VCaP (cell line): Measurements from ENCODE around the gene DCP1B.
A peak's percentile ranks its signal among the peaks of the same experiment; 100 is the strongest.

ENCODE experiments used
- H3K27ac ChIP-seq: fragments of 450-650 bp; 2 replicates; pipeline ENCODE4 v1.5.1; 2017
- TF ChIP-seq, protein P1 (sequence below): fragments of 450-650 bp; conservative IDR thresholded peaks from 2 replicates; pipeline ENCODE4 v1.5.1; 2017; ENCODE audit warnings: mild to moderate bottlenecking, moderate library complexity

DCP1B gene

GRCh38 chr12:1933342-1934051 lies 70.8 kb downstream of the DCP1B start:
- TF ChIP-seq, protein P1, sequence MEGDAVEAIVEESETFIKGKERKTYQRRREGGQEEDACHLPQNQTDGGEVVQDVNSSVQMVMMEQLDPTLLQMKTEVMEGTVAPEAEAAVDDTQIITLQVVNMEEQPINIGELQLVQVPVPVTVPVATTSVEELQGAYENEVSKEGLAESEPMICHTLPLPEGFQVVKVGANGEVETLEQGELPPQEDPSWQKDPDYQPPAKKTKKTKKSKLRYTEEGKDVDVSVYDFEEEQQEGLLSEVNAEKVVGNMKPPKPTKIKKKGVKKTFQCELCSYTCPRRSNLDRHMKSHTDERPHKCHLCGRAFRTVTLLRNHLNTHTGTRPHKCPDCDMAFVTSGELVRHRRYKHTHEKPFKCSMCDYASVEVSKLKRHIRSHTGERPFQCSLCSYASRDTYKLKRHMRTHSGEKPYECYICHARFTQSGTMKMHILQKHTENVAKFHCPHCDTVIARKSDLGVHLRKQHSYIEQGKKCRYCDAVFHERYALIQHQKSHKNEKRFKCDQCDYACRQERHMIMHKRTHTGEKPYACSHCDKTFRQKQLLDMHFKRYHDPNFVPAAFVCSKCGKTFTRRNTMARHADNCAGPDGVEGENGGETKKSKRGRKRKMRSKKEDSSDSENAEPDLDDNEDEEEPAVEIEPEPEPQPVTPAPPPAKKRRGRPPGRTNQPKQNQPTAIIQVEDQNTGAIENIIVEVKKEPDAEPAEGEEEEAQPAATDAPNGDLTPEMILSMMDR: no peak
- H3K27ac ChIP-seq: peak overlapping the region; percentile 96

GRCh38 chr12:1932264-1932777 lies 71.9 kb downstream of the DCP1B start:
- peak overlapping the region; percentile 96 for H3K27ac ChIP-seq
- TF ChIP-seq, protein P1: no peak

DNA sequence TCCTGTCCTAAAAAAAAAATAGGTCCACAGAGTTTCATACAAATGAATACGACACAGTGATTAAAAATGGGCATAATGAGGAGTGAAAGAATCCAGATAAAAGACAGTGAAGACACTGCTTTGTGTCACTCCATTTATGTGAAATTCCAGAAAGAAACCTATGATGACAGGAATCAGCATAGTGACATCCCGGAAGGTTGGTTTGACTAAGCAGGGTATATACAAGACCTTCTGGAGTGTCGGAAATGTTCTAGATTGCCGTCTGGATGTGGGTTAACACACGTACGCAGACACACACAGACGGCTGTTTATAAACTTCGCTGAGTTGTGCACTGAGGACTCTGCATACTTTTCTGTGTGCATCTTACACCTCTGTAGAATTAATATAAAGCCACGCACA lies 72.6 kb downstream of the DCP1B start:
- peak overlapping the region; percentile 96 for H3K27ac ChIP-seq
- TF ChIP-seq, protein P1: no peak

DNA sequence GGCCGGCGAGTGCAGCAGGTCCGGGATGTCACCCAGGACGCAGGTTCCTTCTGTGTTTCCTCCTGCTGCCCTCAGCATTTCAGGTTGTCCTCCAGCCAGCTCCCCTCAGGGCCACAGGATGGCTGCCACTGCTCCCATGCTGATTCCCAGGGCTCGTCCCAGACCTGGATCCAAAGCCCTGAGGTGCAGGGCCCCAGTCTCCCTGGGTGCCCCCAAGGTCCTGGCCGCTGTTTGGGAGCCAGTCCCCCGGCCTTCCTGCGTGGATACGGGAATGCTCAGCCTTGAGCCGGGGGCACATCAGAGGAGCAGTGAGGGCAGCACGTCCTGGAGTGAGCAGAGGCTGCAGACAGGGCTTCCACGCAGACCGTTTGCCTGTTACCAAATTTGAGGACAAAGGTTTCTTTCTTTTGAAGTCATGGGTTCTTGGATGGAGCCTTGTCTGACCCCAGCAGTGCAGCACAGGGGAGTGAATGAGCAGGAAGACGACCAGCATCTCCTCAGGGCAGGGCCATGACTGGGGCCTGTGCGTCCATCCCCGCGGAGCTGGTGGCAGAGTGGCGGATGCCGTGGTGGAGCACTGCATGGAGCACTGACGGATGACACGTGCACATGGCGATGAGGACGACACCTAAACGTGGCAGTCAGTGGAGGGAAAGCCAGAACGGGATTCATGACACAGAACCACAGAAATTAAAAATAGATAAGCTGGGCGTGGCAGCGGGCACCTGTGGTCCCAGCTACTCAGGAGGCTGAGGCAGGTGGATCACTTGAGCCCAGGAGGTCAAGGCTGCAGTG lies 73.3 kb downstream of the DCP1B start:
- TF ChIP-seq, protein P1: no peak
- peak overlapping the region; percentile 96 for H3K27ac ChIP-seq

GRCh38 chr12:1929985-1930802 lies 74.1 kb downstream of the DCP1B start:
- TF ChIP-seq, protein P1: no peak
- H3K27ac ChIP-seq: no peak overlapping the region; the same call in 1 of the 2 replicates

GRCh38 chr12:1929241-1929984 lies 74.8 kb downstream of the DCP1B start:
- no peak overlapping the region for H3K27ac ChIP-seq
- TF ChIP-seq, protein P1: no peak
